GM12875 (cell line): ENCODE results near the gene PIAS2.

Experiments used
- H3K4me3 ChIP-seq: one replicate; pipeline ENCODE4 v1.5.1; 2011; ENCODE audit warnings: low read depth, low read length, control low read depth
- CTCF ChIP-seq: IDR thresholded peaks from 2 replicates; pipeline ENCODE4 v1.5.1; 2011; ENCODE audit warnings: low read depth, mild to moderate bottlenecking, control low read depth, inconsistent platforms, low read length, moderate library complexity, borderline replicate concordance; ENCODE audit not compliant: insufficient read depth

PIAS2 gene

DNA sequence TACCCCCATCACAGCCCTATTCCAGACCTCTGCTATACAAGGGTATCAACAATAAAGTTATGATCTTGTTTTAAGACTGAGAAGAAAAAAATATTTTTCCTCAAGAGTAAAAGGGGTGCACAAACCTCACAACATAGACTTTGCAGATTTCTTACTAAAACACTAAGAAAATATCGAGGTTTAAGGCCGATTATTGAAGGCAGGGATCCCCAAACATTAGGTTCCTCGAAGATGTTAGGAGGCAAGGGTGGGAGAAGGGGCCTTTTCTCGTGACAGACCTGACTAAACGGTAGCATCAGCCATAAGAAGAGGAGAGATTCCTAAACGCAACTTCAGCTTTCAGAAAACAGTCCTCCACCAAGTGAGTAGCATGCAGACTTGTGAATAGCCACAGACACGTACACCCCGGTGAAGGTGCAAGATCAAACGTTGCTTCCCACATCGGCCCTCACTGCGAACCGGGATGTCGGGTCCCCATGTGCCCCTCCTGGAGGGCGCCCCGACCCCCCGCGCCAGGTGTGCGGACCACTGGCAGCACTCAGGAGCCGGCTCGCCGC, 678 bp downstream of the PIAS2 start:
- TF ChIP-seq CTCF: no peak
- H3K4me3 ChIP-seq: peak overlapping the region; percentile 61

DNA sequence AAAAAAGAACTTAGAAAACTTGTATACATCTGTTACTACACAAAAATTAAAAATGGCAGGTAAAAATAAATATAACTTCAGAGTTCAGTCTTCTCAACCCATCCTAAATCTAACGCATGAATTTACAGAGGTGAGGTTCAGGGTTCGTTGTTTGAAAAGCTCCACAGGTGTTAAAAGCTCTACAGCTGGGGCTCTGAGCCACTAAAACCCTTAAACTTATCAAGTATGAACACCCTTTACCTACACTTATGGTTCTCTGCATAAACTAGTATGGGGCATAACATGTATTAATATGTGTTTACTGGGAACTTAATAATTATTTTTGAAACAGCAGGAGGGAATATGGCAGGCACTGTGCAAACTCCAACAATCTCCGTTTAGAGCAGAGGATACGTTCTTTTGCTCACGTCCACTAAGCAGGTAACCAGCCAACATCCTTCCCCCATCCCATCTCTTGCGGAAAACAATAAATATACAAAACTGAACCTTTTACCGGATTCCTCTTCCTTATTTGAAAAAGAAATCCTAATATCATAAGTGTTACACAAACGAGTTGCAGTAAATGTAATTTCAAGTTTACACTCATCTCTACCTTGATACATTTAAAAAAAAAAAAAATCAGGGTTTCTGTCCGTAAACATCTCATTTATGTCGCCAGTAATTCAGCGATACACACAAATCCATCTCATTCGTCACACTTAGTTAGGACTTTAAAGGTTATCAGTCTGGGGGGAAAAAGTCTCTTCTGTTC, 1.3 kb downstream of the PIAS2 start:
- peak overlapping the region; percentile 61 for H3K4me3 ChIP-seq
- TF ChIP-seq CTCF: no peak

DNA sequence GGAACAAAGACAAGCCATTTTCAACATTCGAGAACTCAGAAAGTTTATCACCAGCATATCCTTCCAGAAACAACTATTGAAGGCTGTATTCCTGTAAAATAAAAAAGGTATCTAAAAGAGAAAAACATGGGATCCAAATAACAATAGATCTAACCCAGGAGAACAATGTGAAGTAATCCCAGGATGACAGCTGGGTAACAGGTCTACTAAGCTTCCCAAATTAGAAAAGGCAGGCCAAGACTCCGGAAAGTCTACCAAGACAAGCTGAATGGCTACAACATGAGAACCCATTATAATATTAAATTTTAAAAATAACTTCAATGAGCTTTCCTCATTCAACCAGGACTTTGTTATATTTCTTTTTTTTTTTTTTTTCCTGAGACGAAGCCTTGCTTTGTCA, 6.5 kb downstream of the PIAS2 start:
- TF ChIP-seq CTCF: no peak
- no peak overlapping the region for H3K4me3 ChIP-seq

GRCh38 chr18:46909497-46909896, 7.8 kb downstream of the PIAS2 start:
- TF ChIP-seq CTCF: no peak
- no peak overlapping the region for H3K4me3 ChIP-seq

DNA sequence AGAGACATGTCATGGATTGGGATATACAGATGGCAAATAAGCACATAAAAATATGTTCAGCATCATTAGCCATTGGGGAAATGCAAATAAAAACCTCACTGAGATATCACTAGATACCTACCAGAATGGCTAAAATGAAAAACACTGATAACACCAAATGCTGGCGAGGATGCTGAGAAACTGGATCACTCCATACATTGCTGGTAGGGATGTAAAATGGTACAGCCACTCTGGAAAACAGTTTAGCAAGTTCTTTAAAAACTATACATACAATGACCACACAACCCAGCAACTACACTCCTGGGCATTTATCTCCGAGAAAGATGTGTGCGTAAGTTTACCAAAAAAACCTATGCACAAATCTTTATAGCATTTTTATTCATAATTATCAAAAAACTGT, 13.9 kb downstream of the PIAS2 start:
- no peak overlapping the region for H3K4me3 ChIP-seq
- TF ChIP-seq CTCF: no peak

GRCh38 chr18:46899274-46899948, 17.9 kb downstream of the PIAS2 start:
- no peak for TF ChIP-seq CTCF
- no peak overlapping the region for H3K4me3 ChIP-seq
